ENCODE results near the gene AVPR1B.

AVPR1B gene

GRCh38 chr1:206094024-206094423 lies 23.2 kb downstream of the AVPR1B start:
- H3K4me1 ChIP-seq (ENCODE audit: control insufficient read depth, insufficient read depth, low read depth, low read length), result no peaks in the 10 kb centered on the region
- no peak overlapping the region for H3K14ac ChIP-seq (ENCODE audit: low read length in 2 of 2)
- no peak overlapping the region for H3K4me2 ChIP-seq (ENCODE audit: low read length, poor library complexity, severe bottlenecking)
- no peak for DNase-seq
- no peak overlapping the region for H3K9ac ChIP-seq (ENCODE audit: low read length)
- no peak overlapping the region for H2BK12ac ChIP-seq (ENCODE audit: low read length in 2 of 2)
- H3K27ac ChIP-seq (ENCODE audit: low read length, poor library complexity, severe bottlenecking), result no peak overlapping the region
- H2BK5ac ChIP-seq (ENCODE audit: low read depth, low read length, poor library complexity, severe bottlenecking), result no peak overlapping the region
- H3K9me3 ChIP-seq (ENCODE audit: control insufficient read depth, low read length), result no peaks in the 10 kb centered on the region
- no peak overlapping the region for H3K23ac ChIP-seq (ENCODE audit: low read length in 2 of 2)
- no CpG with 5 or more reads among the region's 7 CpGs for WGBS
- H3K27me3 ChIP-seq (ENCODE audit: control insufficient read depth in 1 of 2, insufficient read depth in 1 of 2, low read length in 2 of 2), result peaks cover 0 to 12% of the 10 kb centered on the region in 2 experiments
- no peak overlapping the region for H2AK5ac ChIP-seq (ENCODE audit: low read length, severe bottlenecking)
- H4K8ac ChIP-seq (ENCODE audit: low read length), result no peak overlapping the region
- no peak overlapping the region for H3K4me3 ChIP-seq (ENCODE audit: insufficient read depth in 1 of 2, low read depth in 1 of 2, low read length in 2 of 2)
- no peak overlapping the region for H4K91ac ChIP-seq (ENCODE audit: low read length)
- peaks cover 0 to 19% of the 10 kb centered on the region in 2 experiments for H3K36me3 ChIP-seq (ENCODE audit: control insufficient read depth in 1 of 2, insufficient read depth in 2 of 2, low read depth in 1 of 2, low read length in 2 of 2)
- peaks cover 9% of the 10 kb centered on the region for H3K79me1 ChIP-seq (replicated peaks; ENCODE audit: low read length, poor library complexity, severe bottlenecking)
- no peak overlapping the region for H2AFZ ChIP-seq (ENCODE audit: low read depth, low read length)
- no peak overlapping the region for H3K18ac ChIP-seq (ENCODE audit: low read depth in 1 of 2, low read length in 2 of 2)
- H2BK120ac ChIP-seq (ENCODE audit: low read depth, low read length), result no peak overlapping the region
- no peak overlapping the region for H3K4ac ChIP-seq (ENCODE audit: low read depth in 1 of 2, low read length in 2 of 2)
- H2BK15ac ChIP-seq (ENCODE audit: low read depth, poor library complexity, severe bottlenecking), result no peak overlapping the region

- no peak overlapping the region for H3K27ac ChIP-seq (ENCODE audit: low read length, poor library complexity, severe bottlenecking)
- no peak for DNase-seq
- no peak overlapping the region for H3K4me2 ChIP-seq (ENCODE audit: low read length, poor library complexity, severe bottlenecking)
- H4K91ac ChIP-seq (ENCODE audit: low read length), result no peak overlapping the region
- no peak overlapping the region for H2BK12ac ChIP-seq (ENCODE audit: low read length in 2 of 2)
- H3K23ac ChIP-seq (ENCODE audit: low read length in 2 of 2), result no peak overlapping the region
- H2BK15ac ChIP-seq (ENCODE audit: low read depth, poor library complexity, severe bottlenecking), result no peak overlapping the region
- H3K4me1 ChIP-seq (ENCODE audit: control insufficient read depth, insufficient read depth, low read depth, low read length), result no peaks in the 10 kb centered on the region
- no peak overlapping the region for H2AK5ac ChIP-seq (ENCODE audit: low read length, severe bottlenecking)
- H3K4ac ChIP-seq (ENCODE audit: low read depth in 1 of 2, low read length in 2 of 2), result no peak overlapping the region
- H3K36me3 ChIP-seq (ENCODE audit: control insufficient read depth in 1 of 2, insufficient read depth in 2 of 2, low read depth in 1 of 2, low read length in 2 of 2), result peaks cover 0 to 4% of the 10 kb centered on the region in 2 experiments
- H3K9ac ChIP-seq (ENCODE audit: low read length), result no peak overlapping the region
- H3K4me3 ChIP-seq (ENCODE audit: insufficient read depth in 1 of 2, low read depth in 1 of 2, low read length in 2 of 2), result no peak overlapping the region
- H3K27me3 ChIP-seq (ENCODE audit: control insufficient read depth in 1 of 2, insufficient read depth in 1 of 2, low read length in 2 of 2), result peaks cover 0 to 1% of the 10 kb centered on the region in 2 experiments
- no peak overlapping the region for H2BK120ac ChIP-seq (ENCODE audit: low read depth, low read length)
- WGBS, result 75% methylated on average over 2 of the region's 3 CpGs
- H3K9me3 ChIP-seq (ENCODE audit: control insufficient read depth, low read length), result no peaks in the 10 kb centered on the region
- peaks cover 4% of the 10 kb centered on the region for H3K79me1 ChIP-seq (replicated peaks; ENCODE audit: low read length, poor library complexity, severe bottlenecking)
- H4K8ac ChIP-seq (ENCODE audit: low read length), result no peak overlapping the region
- H2BK5ac ChIP-seq (ENCODE audit: low read depth, low read length, poor library complexity, severe bottlenecking), result no peak overlapping the region
- no peak overlapping the region for H3K14ac ChIP-seq (ENCODE audit: low read length in 2 of 2)
- H2AFZ ChIP-seq (ENCODE audit: low read depth, low read length), result no peak overlapping the region
- no peak overlapping the region for H3K18ac ChIP-seq (ENCODE audit: low read depth in 1 of 2, low read length in 2 of 2)
Measured at GRCh38 chr1:206089341-206089740, 27.8 kb downstream of the AVPR1B start.

GRCh38 chr1:206087091-206087490 lies 30.1 kb downstream of the AVPR1B start:
- H3K18ac ChIP-seq (ENCODE audit: low read depth in 1 of 2, low read length in 2 of 2), result no peak overlapping the region
- H2BK12ac ChIP-seq (ENCODE audit: low read length in 2 of 2), result no peak overlapping the region
- no peaks in the 10 kb centered on the region for H3K9me3 ChIP-seq (ENCODE audit: control insufficient read depth, low read length)
- no peak overlapping the region for H3K4ac ChIP-seq (ENCODE audit: low read depth in 1 of 2, low read length in 2 of 2)
- H3K23ac ChIP-seq (ENCODE audit: low read length in 2 of 2), result no peak overlapping the region
- H2AK5ac ChIP-seq (ENCODE audit: low read length, severe bottlenecking), result no peak overlapping the region
- no peak overlapping the region for H2BK120ac ChIP-seq (ENCODE audit: low read depth, low read length)
- H3K4me1 ChIP-seq (ENCODE audit: control insufficient read depth, insufficient read depth, low read depth, low read length), result no peaks in the 10 kb centered on the region
- no peak for DNase-seq
- no peak overlapping the region for H2BK15ac ChIP-seq (ENCODE audit: low read depth, poor library complexity, severe bottlenecking)
- WGBS, result 95% methylated on average over 3 of the region's 3 CpGs
- H3K14ac ChIP-seq (ENCODE audit: low read length in 2 of 2), result no peak overlapping the region
- H2BK5ac ChIP-seq (ENCODE audit: low read depth, low read length, poor library complexity, severe bottlenecking), result no peak overlapping the region
- no peak overlapping the region for H3K4me2 ChIP-seq (ENCODE audit: low read length, poor library complexity, severe bottlenecking)
- no peak overlapping the region for H2AFZ ChIP-seq (ENCODE audit: low read depth, low read length)
- H3K79me1 ChIP-seq (replicated peaks; ENCODE audit: low read length, poor library complexity, severe bottlenecking), result peaks cover 2% of the 10 kb centered on the region
- H3K36me3 ChIP-seq (ENCODE audit: control insufficient read depth in 1 of 2, insufficient read depth in 2 of 2, low read depth in 1 of 2, low read length in 2 of 2), result no peaks in the 10 kb centered on the region
- H3K4me3 ChIP-seq (ENCODE audit: insufficient read depth in 1 of 2, low read depth in 1 of 2, low read length in 2 of 2), result no peak overlapping the region
- no peak overlapping the region for H3K27ac ChIP-seq (ENCODE audit: low read length, poor library complexity, severe bottlenecking)
- no peak overlapping the region for H3K9ac ChIP-seq (ENCODE audit: low read length)
- no peak overlapping the region for H4K8ac ChIP-seq (ENCODE audit: low read length)
- no peak overlapping the region for H4K91ac ChIP-seq (ENCODE audit: low read length)
- H3K27me3 ChIP-seq (ENCODE audit: control insufficient read depth in 1 of 2, insufficient read depth in 1 of 2, low read length in 2 of 2), result peaks cover 0 to 8% of the 10 kb centered on the region in 2 experiments

- no peak overlapping the region for H3K23ac ChIP-seq (ENCODE audit: low read length in 2 of 2)
- H3K4me1 ChIP-seq (ENCODE audit: control insufficient read depth, insufficient read depth, low read depth, low read length), result no peaks in the 10 kb centered on the region
- no peak for DNase-seq
Measured at GRCh38 chr1:206083750-206084149, 33.4 kb downstream of the AVPR1B start.

More at GRCh38 chr1:206083750-206084149, 33.4 kb downstream of the AVPR1B start:
- H3K4ac ChIP-seq (ENCODE audit: low read depth in 1 of 2, low read length in 2 of 2), result no peak overlapping the region
- no peak overlapping the region for H4K91ac ChIP-seq (ENCODE audit: low read length)
- no peaks in the 10 kb centered on the region for H3K79me1 ChIP-seq (replicated peaks; ENCODE audit: low read length, poor library complexity, severe bottlenecking)
- no peak overlapping the region for H2BK15ac ChIP-seq (ENCODE audit: low read depth, poor library complexity, severe bottlenecking)
- WGBS, result 85% methylated on average over 2 of the region's 2 CpGs
- no peak overlapping the region for H3K4me2 ChIP-seq (ENCODE audit: low read length, poor library complexity, severe bottlenecking)
- no peak overlapping the region for H2AK5ac ChIP-seq (ENCODE audit: low read length, severe bottlenecking)
- H3K27me3 ChIP-seq (ENCODE audit: control insufficient read depth in 1 of 2, insufficient read depth in 1 of 2, low read length in 2 of 2), result peaks cover 0 to 8% of the 10 kb centered on the region in 2 experiments
- no peak overlapping the region for H3K27ac ChIP-seq (ENCODE audit: low read length, poor library complexity, severe bottlenecking)
- no peak overlapping the region for H4K8ac ChIP-seq (ENCODE audit: low read length)
- no peak overlapping the region for H2BK120ac ChIP-seq (ENCODE audit: low read depth, low read length)
- H3K4me3 ChIP-seq (ENCODE audit: insufficient read depth in 1 of 2, low read depth in 1 of 2, low read length in 2 of 2), result no peak overlapping the region
- no peak overlapping the region for H3K14ac ChIP-seq (ENCODE audit: low read length in 2 of 2)
- H3K36me3 ChIP-seq (ENCODE audit: control insufficient read depth in 1 of 2, insufficient read depth in 2 of 2, low read depth in 1 of 2, low read length in 2 of 2), result peaks cover 0 to 3% of the 10 kb centered on the region in 2 experiments
- no peak overlapping the region for H2BK5ac ChIP-seq (ENCODE audit: low read depth, low read length, poor library complexity, severe bottlenecking)
- no peaks in the 10 kb centered on the region for H3K9me3 ChIP-seq (ENCODE audit: control insufficient read depth, low read length)
- no peak overlapping the region for H2BK12ac ChIP-seq (ENCODE audit: low read length in 2 of 2)
- H3K18ac ChIP-seq (ENCODE audit: low read depth in 1 of 2, low read length in 2 of 2), result no peak overlapping the region
- no peak overlapping the region for H2AFZ ChIP-seq (ENCODE audit: low read depth, low read length)
- H3K9ac ChIP-seq (ENCODE audit: low read length), result no peak overlapping the region

All from mesenchymal stem cell (in vitro differentiated cells and primary cell).